ENCODE data around the gene SLC6A2. TPM values are rescaled to one million over a fixed set of nuclear protein-coding genes. Genes with fewer than 3 reads are reported as not detected.

The SLC6A2 gene
- total RNA-seq, 1 experiment from 2014 or later = not detected

- Histone ChIP-seq H3K4me1 (ENCODE audit: low read length) (no peaks in the 10 kb centered on the region), H4K20me1 (ENCODE audit: insufficient read depth, low read depth, low read length) (no peaks in the 10 kb centered on the region)
Observed at GRCh38 chr16:55624696-55625095, 31.1 kb upstream of the SLC6A2 start.

DNA sequence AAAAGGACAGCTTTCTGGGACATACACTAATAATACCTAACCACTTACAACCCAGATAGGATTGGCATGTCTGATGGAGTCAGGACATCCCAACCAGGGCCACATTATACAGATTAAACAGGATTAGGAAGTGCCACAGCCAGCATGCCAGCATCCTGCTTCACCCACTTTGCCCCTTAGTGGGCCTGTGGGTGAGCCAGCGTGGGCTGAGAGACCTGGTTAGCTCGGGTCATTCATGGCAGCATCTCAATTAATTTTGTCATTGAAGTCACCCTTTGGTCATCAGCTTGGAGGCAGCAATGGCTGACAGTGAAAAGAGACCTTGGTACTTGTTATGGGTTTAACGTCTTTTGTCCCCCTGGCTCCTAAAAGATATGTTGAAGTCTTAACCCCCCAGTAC, 29.9 kb upstream of the SLC6A2 start:
- no peaks in the 10 kb centered on the region for H4K20me1 ChIP-seq (ENCODE audit: insufficient read depth, low read depth, low read length)
- no peak overlapping the region for H3K27ac ChIP-seq (ENCODE audit: low read length)
- no peaks in the 10 kb centered on the region for H3K27me3 ChIP-seq (ENCODE audit: low read length)
- H3K4me2 ChIP-seq (ENCODE audit: low read depth, low read length, poor library complexity, severe bottlenecking) = no peak overlapping the region
- no peaks in the 10 kb centered on the region for H3K9me2 ChIP-seq (replicated peaks; ENCODE audit: insufficient read depth, low read length)
- no peaks in the 10 kb centered on the region for H3K4me1 ChIP-seq (ENCODE audit: low read length)
- DNase-seq = no peak
- no peak overlapping the region for H3K9ac ChIP-seq (ENCODE audit: low read length)
- H3K9me3 ChIP-seq (ENCODE audit: low read length) = no peaks in the 10 kb centered on the region
- H3K36me3 ChIP-seq (ENCODE audit: insufficient read depth, low read length) = no peaks in the 10 kb centered on the region
- H3K4me3 ChIP-seq (ENCODE audit: low read length) = no peak overlapping the region
- H3K79me2 ChIP-seq (ENCODE audit: low read length) = no peaks in the 10 kb centered on the region
- H2AFZ ChIP-seq (ENCODE audit: low read length) = no peak overlapping the region

More at GRCh38 chr16:55624696-55625095, 31.1 kb upstream of the SLC6A2 start:
- H3K9ac ChIP-seq (ENCODE audit: low read length) = no peak overlapping the region
- no peak overlapping the region for H3K4me3 ChIP-seq (ENCODE audit: low read length)
- no peaks in the 10 kb centered on the region for H3K27me3 ChIP-seq (ENCODE audit: low read length)
- no peak overlapping the region for H2AFZ ChIP-seq (ENCODE audit: low read length)
- H3K36me3 ChIP-seq (ENCODE audit: insufficient read depth, low read length) = no peaks in the 10 kb centered on the region
- H3K27ac ChIP-seq (ENCODE audit: low read length) = no peak overlapping the region
- no peak for DNase-seq
- H3K79me2 ChIP-seq (ENCODE audit: low read length) = no peaks in the 10 kb centered on the region
- no peaks in the 10 kb centered on the region for H3K9me2 ChIP-seq (replicated peaks; ENCODE audit: insufficient read depth, low read length)
- no peaks in the 10 kb centered on the region for H3K9me3 ChIP-seq (ENCODE audit: low read length)
- H3K4me2 ChIP-seq (ENCODE audit: low read depth, low read length, poor library complexity, severe bottlenecking) = no peak overlapping the region

DNA sequence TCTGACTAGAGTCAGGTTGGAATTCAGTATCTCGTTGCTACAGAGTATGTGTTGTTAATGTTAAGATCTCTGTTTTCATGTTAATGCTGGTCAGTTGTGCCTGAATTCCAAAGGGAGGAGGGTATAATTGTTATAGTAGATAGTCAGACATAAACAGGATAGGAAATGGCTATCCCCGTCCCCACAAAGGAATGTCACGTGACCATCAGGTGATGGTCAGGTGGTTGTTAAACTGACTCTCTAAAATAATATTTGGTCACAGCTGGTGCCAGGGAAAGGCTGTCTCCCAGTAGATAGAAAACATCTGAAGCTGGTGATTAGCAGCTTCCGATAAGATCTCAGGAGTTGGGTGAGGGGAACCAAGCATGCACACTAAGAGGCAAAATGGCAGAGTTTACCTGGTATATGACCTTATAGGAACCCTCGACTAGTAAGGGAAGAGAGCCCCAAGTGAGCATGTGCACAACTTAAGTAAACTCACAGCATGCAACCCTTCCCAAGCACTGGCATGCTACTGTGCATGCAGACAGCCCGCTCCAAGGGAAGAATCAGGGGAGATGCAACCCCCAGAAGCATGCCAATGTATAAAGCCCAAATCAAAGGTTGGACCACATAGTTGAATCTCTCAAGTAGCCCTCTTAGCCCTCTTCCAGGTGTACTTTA, 27.4 kb upstream of the SLC6A2 start:
- Histone ChIP-seq H3K79me2 (ENCODE audit: low read length) (no peaks in the 10 kb centered on the region), H3K4me2 (ENCODE audit: low read depth, low read length, poor library complexity, severe bottlenecking) (no peak overlapping the region), H3K9me3 (ENCODE audit: low read length) (no peaks in the 10 kb centered on the region), H3K27ac (ENCODE audit: low read length) (no peak overlapping the region), H3K4me1 (ENCODE audit: low read length) (no peaks in the 10 kb centered on the region), H3K36me3 (ENCODE audit: insufficient read depth, low read length) (no peaks in the 10 kb centered on the region), H3K9me2 (replicated peaks; ENCODE audit: insufficient read depth, low read length) (no peaks in the 10 kb centered on the region), H2AFZ (ENCODE audit: low read length) (no peak overlapping the region), H3K27me3 (ENCODE audit: low read length) (no peaks in the 10 kb centered on the region), H3K4me3 (ENCODE audit: low read length) (no peak overlapping the region), H4K20me1 (ENCODE audit: insufficient read depth, low read depth, low read length) (no peaks in the 10 kb centered on the region), H3K9ac (ENCODE audit: low read length) (no peak overlapping the region)
- DNase-seq = no peak

DNA sequence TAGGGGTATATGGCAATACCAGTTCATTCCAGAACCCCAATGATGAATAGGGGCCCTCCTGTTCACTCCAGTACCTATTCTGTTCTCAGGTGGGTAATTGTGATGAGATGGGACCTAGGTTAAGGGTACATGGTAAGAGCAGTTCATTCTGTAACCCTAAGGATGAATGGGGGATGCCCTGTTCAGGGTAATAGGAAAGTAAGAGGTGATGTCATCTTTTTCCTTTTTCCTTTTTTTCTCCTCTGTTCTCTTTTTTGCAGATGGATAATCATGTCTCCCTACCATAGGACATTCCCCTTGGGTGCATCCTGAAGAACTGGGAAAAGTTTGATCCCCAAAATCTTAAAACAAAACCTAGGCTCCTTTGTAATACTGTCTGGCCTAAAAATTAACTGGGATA, 25.0 kb upstream of the SLC6A2 start:
- no peaks in the 10 kb centered on the region for H3K9me2 ChIP-seq (replicated peaks; ENCODE audit: insufficient read depth, low read length)
- no peak overlapping the region for H3K27ac ChIP-seq (ENCODE audit: low read length)
- no peak for DNase-seq
- no peak overlapping the region for H3K4me3 ChIP-seq (ENCODE audit: low read length)
- no peaks in the 10 kb centered on the region for H3K4me1 ChIP-seq (ENCODE audit: low read length)
- no peak overlapping the region for H2AFZ ChIP-seq (ENCODE audit: low read length)
- no peaks in the 10 kb centered on the region for H3K36me3 ChIP-seq (ENCODE audit: insufficient read depth, low read length)
- no peaks in the 10 kb centered on the region for H3K27me3 ChIP-seq (ENCODE audit: low read length)
- H3K79me2 ChIP-seq (ENCODE audit: low read length) = no peaks in the 10 kb centered on the region
- no peaks in the 10 kb centered on the region for H4K20me1 ChIP-seq (ENCODE audit: insufficient read depth, low read depth, low read length)
- no peak overlapping the region for H3K9ac ChIP-seq (ENCODE audit: low read length)
- no peaks in the 10 kb centered on the region for H3K9me3 ChIP-seq (ENCODE audit: low read length)
- no peak overlapping the region for H3K4me2 ChIP-seq (ENCODE audit: low read depth, low read length, poor library complexity, severe bottlenecking)

GRCh38 chr16:55632259-55632658, 23.5 kb upstream of the SLC6A2 start:
- no peaks in the 10 kb centered on the region for H3K36me3 ChIP-seq (ENCODE audit: insufficient read depth, low read length)
- H2AFZ ChIP-seq (ENCODE audit: low read length) = no peak overlapping the region
- no peaks in the 10 kb centered on the region for H3K27me3 ChIP-seq (ENCODE audit: low read length)
- H3K9ac ChIP-seq (ENCODE audit: low read length) = no peak overlapping the region
- H3K4me2 ChIP-seq (ENCODE audit: low read depth, low read length, poor library complexity, severe bottlenecking) = no peak overlapping the region
- H3K9me3 ChIP-seq (ENCODE audit: low read length) = no peaks in the 10 kb centered on the region
- H4K20me1 ChIP-seq (ENCODE audit: insufficient read depth, low read depth, low read length) = no peaks in the 10 kb centered on the region
- no peaks in the 10 kb centered on the region for H3K79me2 ChIP-seq (ENCODE audit: low read length)
- no peaks in the 10 kb centered on the region for H3K4me1 ChIP-seq (ENCODE audit: low read length)
- DNase-seq = no peak
- no peak overlapping the region for H3K4me3 ChIP-seq (ENCODE audit: low read length)
- no peaks in the 10 kb centered on the region for H3K9me2 ChIP-seq (replicated peaks; ENCODE audit: insufficient read depth, low read length)
- H3K27ac ChIP-seq (ENCODE audit: low read length) = no peak overlapping the region

DNA sequence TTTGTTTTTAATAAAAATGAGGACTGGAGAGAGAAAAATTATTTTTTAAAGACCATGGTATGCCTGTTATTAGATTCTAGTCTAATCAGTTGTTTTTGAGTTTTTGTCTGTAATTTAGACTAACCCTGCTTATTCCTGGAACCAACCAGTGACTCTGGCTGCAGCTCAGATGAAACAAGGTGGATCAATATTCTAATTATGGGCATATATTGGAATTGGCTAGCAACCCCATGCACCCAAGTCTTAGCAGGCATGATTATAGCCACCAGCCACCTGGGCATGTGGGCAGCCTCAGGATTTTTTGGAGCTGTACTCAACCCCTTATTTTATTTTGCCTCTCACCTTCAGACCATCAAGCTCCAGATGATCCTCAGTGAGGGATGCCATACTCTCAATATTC, 21.6 kb upstream of the SLC6A2 start:
- no peaks in the 10 kb centered on the region for H3K79me2 ChIP-seq (ENCODE audit: low read length)
- no peak overlapping the region for H3K9ac ChIP-seq (ENCODE audit: low read length)
- no peak overlapping the region for H3K4me2 ChIP-seq (ENCODE audit: low read depth, low read length, poor library complexity, severe bottlenecking)
- no peaks in the 10 kb centered on the region for H3K4me1 ChIP-seq (ENCODE audit: low read length)
- H3K4me3 ChIP-seq (ENCODE audit: low read length) = no peak overlapping the region
- H3K27ac ChIP-seq (ENCODE audit: low read length) = no peak overlapping the region
- no peaks in the 10 kb centered on the region for H3K36me3 ChIP-seq (ENCODE audit: insufficient read depth, low read length)
- no peaks in the 10 kb centered on the region for H3K9me3 ChIP-seq (ENCODE audit: low read length)
- H4K20me1 ChIP-seq (ENCODE audit: insufficient read depth, low read depth, low read length) = no peaks in the 10 kb centered on the region
- H3K27me3 ChIP-seq (ENCODE audit: low read length) = no peaks in the 10 kb centered on the region
- H2AFZ ChIP-seq (ENCODE audit: low read length) = no peak overlapping the region
- no peak for DNase-seq
- H3K9me2 ChIP-seq (replicated peaks; ENCODE audit: insufficient read depth, low read length) = no peaks in the 10 kb centered on the region

DNA sequence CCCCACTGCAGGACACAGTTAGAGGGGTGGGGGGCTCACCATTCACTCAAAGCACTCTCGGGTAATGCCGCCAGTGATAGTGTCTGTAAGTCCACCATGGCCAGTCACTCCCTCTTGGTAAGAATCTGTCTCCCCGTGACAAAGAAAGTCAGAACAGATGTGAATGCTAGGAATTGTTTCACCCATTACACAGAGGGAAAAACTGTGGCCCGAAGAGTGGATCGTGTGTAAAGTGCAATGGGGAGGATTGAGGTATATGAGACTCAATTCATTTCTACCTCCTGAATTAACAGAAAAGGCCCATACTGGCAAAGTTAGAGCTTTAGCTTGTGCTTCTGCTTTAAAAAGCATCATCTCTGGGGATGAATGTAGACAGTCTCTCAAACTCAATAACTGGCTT, 17.5 kb upstream of the SLC6A2 start:
- H3K9ac ChIP-seq (ENCODE audit: low read length) = no peak overlapping the region
- H3K4me1 ChIP-seq (ENCODE audit: low read length) = no peaks in the 10 kb centered on the region
- H3K9me3 ChIP-seq (ENCODE audit: low read length) = no peaks in the 10 kb centered on the region

GRCh38 chr16:55640701-55641327, 15.0 kb upstream of the SLC6A2 start:
- no peaks in the 10 kb centered on the region for H3K4me1 ChIP-seq (ENCODE audit: low read length)
- no peaks in the 10 kb centered on the region for H3K36me3 ChIP-seq (ENCODE audit: insufficient read depth, low read length)
- no peak overlapping the region for H3K9ac ChIP-seq (ENCODE audit: low read length)
- H3K9me3 ChIP-seq (ENCODE audit: low read length) = no peaks in the 10 kb centered on the region
- H4K20me1 ChIP-seq (ENCODE audit: insufficient read depth, low read depth, low read length) = no peaks in the 10 kb centered on the region
- H2AFZ ChIP-seq (ENCODE audit: low read length) = no peak overlapping the region
- H3K27ac ChIP-seq (ENCODE audit: low read length) = no peak overlapping the region
- no peak for DNase-seq
- no peaks in the 10 kb centered on the region for H3K27me3 ChIP-seq (ENCODE audit: low read length)
- H3K9me2 ChIP-seq (replicated peaks; ENCODE audit: insufficient read depth, low read length) = no peaks in the 10 kb centered on the region
- no peak overlapping the region for H3K4me2 ChIP-seq (ENCODE audit: low read depth, low read length, poor library complexity, severe bottlenecking)
- H3K79me2 ChIP-seq (ENCODE audit: low read length) = no peaks in the 10 kb centered on the region
- H3K4me3 ChIP-seq (ENCODE audit: low read length) = no peak overlapping the region

More for the DNA sequence above, 17.5 kb upstream of the SLC6A2 start:
- no peaks in the 10 kb centered on the region for H3K36me3 ChIP-seq (ENCODE audit: insufficient read depth, low read length)
- no peaks in the 10 kb centered on the region for H4K20me1 ChIP-seq (ENCODE audit: insufficient read depth, low read depth, low read length)
- H2AFZ ChIP-seq (ENCODE audit: low read length) = no peak overlapping the region
- no peak overlapping the region for H3K27ac ChIP-seq (ENCODE audit: low read length)
- H3K4me3 ChIP-seq (ENCODE audit: low read length) = no peak overlapping the region
- H3K9me2 ChIP-seq (replicated peaks; ENCODE audit: insufficient read depth, low read length) = no peaks in the 10 kb centered on the region
- H3K4me2 ChIP-seq (ENCODE audit: low read depth, low read length, poor library complexity, severe bottlenecking) = no peak overlapping the region
- DNase-seq = no peak
- no peaks in the 10 kb centered on the region for H3K27me3 ChIP-seq (ENCODE audit: low read length)
- no peaks in the 10 kb centered on the region for H3K79me2 ChIP-seq (ENCODE audit: low read length)
